Neural progenitor cell (in vitro differentiated cells): ENCODE measurements around the gene S100A9. TPM values are rescaled to one million over a fixed set of nuclear protein-coding genes. Genes with fewer than 3 reads are reported as not detected.
"Not testable (repeated sequence)": the region's sequence is repeated elsewhere in the genome, so short reads cannot be mapped to it uniquely, and the experiment has no call there.

Experiments used
- DNase-seq: peaks from one replicate; pipeline ENCODE4 v3.0.0-alpha.2; 2016; ENCODE audit warnings: low spot score
- H2AFZ ChIP-seq: fragments of 200-600 bp; sonication (generic); replicated peaks from 2 replicates; pipeline ENCODE4 v1.6.1; 2016; ENCODE audit warnings: antibody characterized with exemption
- H3F3A ChIP-seq: fragments of 200-600 bp; sonication (generic); 2 replicates; pipeline ENCODE4 v1.6.1; 2016; ENCODE audit warnings: antibody characterized with exemption, low read depth
- H3K27ac ChIP-seq: fragments of 200-600 bp; sonication (generic); 2 replicates; pipeline ENCODE4 v1.5.1; 2016; ENCODE audit warnings: mild to moderate bottlenecking
- H3K27me3 ChIP-seq: fragments of 200-600 bp; sonication (generic); 2 replicates; pipeline ENCODE4 v1.6.1; 2016; ENCODE audit warnings: mild to moderate bottlenecking, moderate library complexity
- H3K36me3 ChIP-seq: fragments of 200-600 bp; sonication (generic); 2 replicates; pipeline ENCODE4 v1.5.1; 2016
- H3K4me1 ChIP-seq: fragments of 200-600 bp; sonication (generic); 2 replicates; pipeline ENCODE4 v1.6.1; 2016; ENCODE audit warnings: mixed run types
- H3K4me2 ChIP-seq: fragments of 200-600 bp; sonication (generic); 2 replicates; pipeline ENCODE4 v1.6.1; 2016
- H3K4me3 ChIP-seq: fragments of 200-600 bp; sonication (generic); 2 replicates; pipeline ENCODE4 v1.5.1; 2016
- H3K79me2 ChIP-seq: fragments of 200-600 bp; sonication (generic); 2 replicates; pipeline ENCODE4 v1.6.1; 2016; ENCODE audit warnings: low read depth
- H3K9ac ChIP-seq: fragments of 200-600 bp; sonication (generic); 2 replicates; pipeline ENCODE4 v1.6.1; 2016
- H3K9me3 ChIP-seq: fragments of 200-600 bp; sonication (generic); 2 replicates; pipeline ENCODE4 v1.5.1; 2016; ENCODE audit warnings: low read depth
- H4K20me1 ChIP-seq: fragments of 200-600 bp; sonication (generic); 2 replicates; pipeline ENCODE4 v1.6.1; 2016; ENCODE audit warnings: low read depth
- H3K27ac Mint-ChIP-seq: 3 replicates; pipeline ENCODE4 v1.8.0; 2021; ENCODE audit warnings: mixed read lengths
- H3K27me3 Mint-ChIP-seq: 2 replicates; pipeline ENCODE4 v1.8.0; 2022; ENCODE audit warnings: low read depth, mild to moderate bottlenecking, inconsistent platforms, moderate library complexity, mixed read lengths; ENCODE audit not compliant: insufficient read depth
- H3K36me3 Mint-ChIP-seq: 3 replicates; pipeline ENCODE4 v1.8.0; 2021; ENCODE audit warnings: mixed read lengths
- H3K4me1 Mint-ChIP-seq: 3 replicates; pipeline ENCODE4 v1.8.0; 2021; ENCODE audit warnings: mixed read lengths
- H3K4me3 Mint-ChIP-seq: 3 replicates; pipeline ENCODE4 v1.8.0; 2021; ENCODE audit warnings: mild to moderate bottlenecking, moderate library complexity, mixed read lengths
- H3K9me3 Mint-ChIP-seq: 3 replicates; pipeline ENCODE4 v1.8.0; 2020; ENCODE audit warnings: mixed read lengths
- CTCF ChIP-seq: fragments of 200-600 bp; sonication (generic); IDR thresholded peaks from 2 replicates; pipeline ENCODE4 v1.5.1; 2017; ENCODE audit warnings: antibody characterized with exemption, mild to moderate bottlenecking
- EZH2 ChIP-seq: fragments of 200-600 bp; sonication (generic); IDR thresholded peaks from 2 replicates; pipeline ENCODE4 v1.6.1; 2017; ENCODE audit warnings: antibody characterized with exemption, mild to moderate bottlenecking, moderate library complexity
- EZH2phosphoT487 ChIP-seq: fragments of 200-600 bp; sonication (generic); IDR thresholded peaks from 2 replicates; pipeline ENCODE4 v1.6.1; 2017; ENCODE audit warnings: antibody characterized with exemption
- total RNA-seq: library from RNA; depleted of rRNA; stranded (reverse); fragments of >200 nt; gene quantifications from 2 replicates; pipeline ENCODE4 v1.2.3, GENCODE V29; 2015; ENCODE audit warnings: low replicate concordance

Gene S100A9
- total RNA-seq, 1 donor from 2014 or later: not detected

- no peaks in the 10 kb centered on the region for H3K4me1 ChIP-seq
- Mint-ChIP-seq H3K4me3 (no peak overlapping the region), H3K27me3 (peaks cover 12% of the 10 kb centered on the region), H3K4me1 (no peaks in the 10 kb centered on the region), H3K36me3 (no peaks in the 10 kb centered on the region), H3K9me3 (no peaks in the 10 kb centered on the region), H3K27ac (no peak overlapping the region)
- H2AFZ ChIP-seq: no peak overlapping the region
- TF ChIP-seq EZH2phosphoT487 (no peak), EZH2 (no peak), CTCF (no peak)
- H4K20me1 ChIP-seq: no peaks in the 10 kb centered on the region
- H3K4me3 ChIP-seq: no peak overlapping the region
- no peak overlapping the region for H3K9ac ChIP-seq
- no peak for DNase-seq
- peaks cover 11% of the 10 kb centered on the region for H3K27me3 ChIP-seq
- H3K4me2 ChIP-seq: no peak overlapping the region
- no peak overlapping the region for H3K27ac ChIP-seq
- no peaks in the 10 kb centered on the region for H3K79me2 ChIP-seq
- H3K9me3 ChIP-seq: no peaks in the 10 kb centered on the region
- H3K36me3 ChIP-seq: no peaks in the 10 kb centered on the region
- no peaks in the 10 kb centered on the region for H3F3A ChIP-seq
Measured at GRCh38 chr1:153346077-153346723, 11.5 kb upstream of the S100A9 start.

- H3K4me1 ChIP-seq, H3K4me3 Mint-ChIP-seq, H3K36me3 ChIP-seq, H2AFZ ChIP-seq, H3K9ac ChIP-seq, H3K4me1 Mint-ChIP-seq, H3K9me3 ChIP-seq, H3K27ac Mint-ChIP-seq, H4K20me1 ChIP-seq, H3K79me2 ChIP-seq, H3F3A ChIP-seq, DNase-seq, H3K9me3 Mint-ChIP-seq, H3K27ac ChIP-seq, H3K4me3 ChIP-seq, H3K36me3 Mint-ChIP-seq, H3K4me2 ChIP-seq: not testable (repeated sequence)
- peaks cover 12% of the 10 kb centered on the region for H3K27me3 Mint-ChIP-seq
- H3K27me3 ChIP-seq: peaks cover 19% of the 10 kb centered on the region
Measured at GRCh38 chr1:153347049-153347448, 10.6 kb upstream of the S100A9 start.

GRCh38 chr1:153347856-153348255, 9.8 kb upstream of the S100A9 start:
- H3K27ac Mint-ChIP-seq: no peak overlapping the region
- H3K27me3 ChIP-seq: peaks cover 19% of the 10 kb centered on the region
- no peaks in the 10 kb centered on the region for H3K36me3 ChIP-seq
- no peak for DNase-seq
- H3K9me3 ChIP-seq: no peaks in the 10 kb centered on the region
- H3K36me3 Mint-ChIP-seq: no peaks in the 10 kb centered on the region
- no peaks in the 10 kb centered on the region for H3K4me1 Mint-ChIP-seq
- no peak overlapping the region for H3K4me2 ChIP-seq
- TF ChIP-seq EZH2phosphoT487: no peak
- TF ChIP-seq EZH2: no peak
- no peak for TF ChIP-seq CTCF
- H3K9me3 Mint-ChIP-seq: no peaks in the 10 kb centered on the region
- H3K4me3 ChIP-seq: no peak overlapping the region
- no peak overlapping the region for H3K9ac ChIP-seq
- H3K4me1 ChIP-seq: no peaks in the 10 kb centered on the region
- H4K20me1 ChIP-seq: no peaks in the 10 kb centered on the region
- no peak overlapping the region for H3K27ac ChIP-seq
- H2AFZ ChIP-seq: no peak overlapping the region
- no peaks in the 10 kb centered on the region for H3K79me2 ChIP-seq
- H3K27me3 Mint-ChIP-seq: peaks cover 12% of the 10 kb centered on the region
- H3K4me3 Mint-ChIP-seq: no peak overlapping the region
- H3F3A ChIP-seq: no peaks in the 10 kb centered on the region

GRCh38 chr1:153348511-153349362, 8.9 kb upstream of the S100A9 start, which contains the start of gene PGLYRP4:
Gene PGLYRP4 (minus strand): TSS chr1:153348841. CDS start chr1:153347932, 909 bp downstream.
- H3K27ac ChIP-seq: no peak within 1 kb of the TSS
- Mint-ChIP-seq H3K4me1 (no peaks in the 10 kb centered on the region), H3K36me3 (no peaks in the 10 kb centered on the region), H3K27me3 (peaks cover 12% of the 10 kb centered on the region), H3K4me3 (no peak within 1 kb of the TSS), H3K9me3 (no peaks in the 10 kb centered on the region), H3K27ac (peak within 1 kb of the TSS; percentile 28)
- no peaks in the 10 kb centered on the region for H4K20me1 ChIP-seq
- peaks cover 19% of the 10 kb centered on the region for H3K27me3 ChIP-seq
- H3K4me1 ChIP-seq: no peaks in the 10 kb centered on the region
- no peak within 1 kb of the TSS for H3K4me3 ChIP-seq
- no peak within 1 kb of the TSS for H3K4me2 ChIP-seq
- H3K9me3 ChIP-seq: no peaks in the 10 kb centered on the region
- no peaks in the 10 kb centered on the region for H3K79me2 ChIP-seq
- no peak within 1 kb of the TSS for H3K9ac ChIP-seq
- no peak within 1 kb of the TSS for H2AFZ ChIP-seq
- no peak for TF ChIP-seq EZH2phosphoT487
- TF ChIP-seq EZH2: no peak
- TF ChIP-seq CTCF: no peak
- no peaks in the 10 kb centered on the region for H3F3A ChIP-seq
- no peaks in the 10 kb centered on the region for H3K36me3 ChIP-seq
- no peak for DNase-seq
